Measurements from ENCODE around the gene ADAP1. TPM values are rescaled to one million over a fixed set of nuclear protein-coding genes. Genes with fewer than 3 reads are reported as not detected.
"Not testable (repeated sequence)": the region's sequence is repeated elsewhere in the genome, so short reads cannot be mapped to it uniquely, and the experiment has no call there.

ADAP1 gene
- total RNA-seq, 2 donors from 2014 or later, result 3.8 to 6.5 TPM

DNA sequence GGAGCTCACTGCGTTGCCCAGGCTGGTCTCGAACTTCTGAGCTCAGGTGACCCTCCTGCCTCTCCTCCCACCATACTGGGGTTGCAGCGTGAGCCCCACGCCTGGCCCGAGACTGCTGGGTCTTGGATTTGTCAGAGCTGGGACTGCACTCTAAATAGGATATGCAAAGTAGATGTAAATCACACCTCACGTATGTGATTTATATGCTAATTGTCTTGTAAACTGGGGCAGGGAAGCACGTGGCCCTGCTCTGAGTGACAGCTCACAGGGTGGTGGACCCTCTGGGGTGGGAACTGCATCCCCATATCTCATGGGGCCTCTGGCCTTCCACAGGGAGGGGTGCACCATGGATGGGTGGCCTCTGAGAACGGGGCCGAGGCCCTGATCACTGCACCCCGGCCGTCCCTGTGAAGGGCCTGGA lies 44.0 kb downstream of the ADAP1 start:
- Histone ChIP-seq H3K9me3 (ENCODE audit: control insufficient read depth, low read length) (no peaks in the 10 kb centered on the region), H3K36me3 (ENCODE audit: control insufficient read depth, insufficient read depth, low read length) (no peaks in the 10 kb centered on the region), H3K4me3 (ENCODE audit: low read length) (no peak overlapping the region), H3K27ac (ENCODE audit: low read depth, low read length) (no peak overlapping the region), H3K27me3 (ENCODE audit: control insufficient read depth, insufficient read depth, low read length, poor library complexity, severe bottlenecking) (peaks cover 22% of the 10 kb centered on the region), H3K9ac (ENCODE audit: extremely low read depth, low read length, poor library complexity, severe bottlenecking) (no peak overlapping the region), H3K4me1 (ENCODE audit: control insufficient read depth, insufficient read depth, low read length) (no peaks in the 10 kb centered on the region)
- H3K27me3 Mint-ChIP-seq (ENCODE audit: insufficient read depth), result peaks cover 23% of the 10 kb centered on the region
- no peak overlapping the region for H3K27ac Mint-ChIP-seq
- no peaks in the 10 kb centered on the region for H3K4me1 Mint-ChIP-seq
- H3K4me3 Mint-ChIP-seq, result no peak overlapping the region
- TF ChIP-seq, protein P1, sequence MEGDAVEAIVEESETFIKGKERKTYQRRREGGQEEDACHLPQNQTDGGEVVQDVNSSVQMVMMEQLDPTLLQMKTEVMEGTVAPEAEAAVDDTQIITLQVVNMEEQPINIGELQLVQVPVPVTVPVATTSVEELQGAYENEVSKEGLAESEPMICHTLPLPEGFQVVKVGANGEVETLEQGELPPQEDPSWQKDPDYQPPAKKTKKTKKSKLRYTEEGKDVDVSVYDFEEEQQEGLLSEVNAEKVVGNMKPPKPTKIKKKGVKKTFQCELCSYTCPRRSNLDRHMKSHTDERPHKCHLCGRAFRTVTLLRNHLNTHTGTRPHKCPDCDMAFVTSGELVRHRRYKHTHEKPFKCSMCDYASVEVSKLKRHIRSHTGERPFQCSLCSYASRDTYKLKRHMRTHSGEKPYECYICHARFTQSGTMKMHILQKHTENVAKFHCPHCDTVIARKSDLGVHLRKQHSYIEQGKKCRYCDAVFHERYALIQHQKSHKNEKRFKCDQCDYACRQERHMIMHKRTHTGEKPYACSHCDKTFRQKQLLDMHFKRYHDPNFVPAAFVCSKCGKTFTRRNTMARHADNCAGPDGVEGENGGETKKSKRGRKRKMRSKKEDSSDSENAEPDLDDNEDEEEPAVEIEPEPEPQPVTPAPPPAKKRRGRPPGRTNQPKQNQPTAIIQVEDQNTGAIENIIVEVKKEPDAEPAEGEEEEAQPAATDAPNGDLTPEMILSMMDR (conservative IDR thresholded peaks at IDR 0.05), result no peak
- no peaks in the 10 kb centered on the region for H3K9me3 Mint-ChIP-seq
- 86 to 89% methylated on average over 5 to 11 of the region's 11 CpGs for WGBS, 2 experiments (ENCODE audit: insufficient coverage in 1 of 2, insufficient read length in 1 of 2)
- no peaks in the 10 kb centered on the region for H3K36me3 Mint-ChIP-seq (ENCODE audit: low read depth)
- DNase-seq, result no peak

DNA sequence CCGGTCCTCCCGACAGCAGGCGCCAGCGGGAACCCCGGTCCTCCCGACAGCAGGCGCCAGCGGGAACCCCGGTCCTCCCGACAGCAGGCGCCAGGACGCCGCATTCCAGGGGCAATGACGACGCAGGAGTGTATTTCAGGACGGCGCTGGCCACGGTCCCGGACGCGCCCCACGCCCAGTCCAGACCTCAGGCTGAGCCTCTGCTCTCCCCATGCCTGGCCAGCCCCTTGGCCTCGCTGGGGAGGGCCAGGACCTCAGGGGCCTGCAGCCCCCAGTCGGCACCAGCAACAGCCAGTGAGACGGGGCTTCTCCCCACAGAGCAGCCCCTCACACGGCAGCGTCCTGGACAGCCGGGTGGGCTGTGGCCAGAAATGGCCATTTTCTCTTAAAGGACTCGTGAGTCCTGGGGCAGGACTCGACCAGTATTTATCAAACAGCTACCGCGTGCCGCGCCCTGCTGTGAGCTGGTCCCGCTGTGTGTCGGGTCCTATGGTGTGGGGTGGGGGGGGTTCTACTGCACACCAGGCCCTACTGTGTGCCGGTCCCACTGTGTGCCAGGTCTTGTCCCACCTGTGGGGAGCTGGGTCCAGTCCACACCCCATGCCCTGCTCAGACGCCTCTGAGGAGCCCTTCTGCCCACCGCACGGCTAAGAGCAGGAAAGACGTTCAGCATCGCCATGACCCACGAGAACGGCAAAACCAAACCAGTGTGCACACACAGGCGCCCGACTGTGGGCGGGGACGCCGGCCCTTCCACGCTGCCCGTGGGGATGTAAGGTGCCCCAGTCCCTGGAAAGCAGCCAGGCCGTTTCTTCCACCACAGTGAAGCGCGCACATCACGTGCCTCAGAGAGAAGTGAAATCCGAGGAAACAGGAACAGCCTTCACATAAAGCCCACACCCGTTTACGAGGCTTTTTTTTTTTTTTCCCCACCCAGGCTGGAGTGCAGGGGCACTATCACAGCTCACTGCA lies 44.8 kb downstream of the ADAP1 start:
- H3K27ac Mint-ChIP-seq, result no peak overlapping the region
- TF ChIP-seq, protein P1 (conservative IDR thresholded peaks at IDR 0.05), result no peak
- peak; percentile 69 for DNase-seq
- Histone ChIP-seq H3K4me1 (ENCODE audit: control insufficient read depth, insufficient read depth, low read length) (no peaks in the 10 kb centered on the region), H3K27ac (ENCODE audit: low read depth, low read length) (no peak overlapping the region), H3K4me3 (ENCODE audit: low read length) (no peak overlapping the region), H3K9ac (ENCODE audit: extremely low read depth, low read length, poor library complexity, severe bottlenecking) (no peak overlapping the region), H3K27me3 (ENCODE audit: control insufficient read depth, insufficient read depth, low read length, poor library complexity, severe bottlenecking) (peaks cover 30% of the 10 kb centered on the region), H3K9me3 (ENCODE audit: control insufficient read depth, low read length) (no peaks in the 10 kb centered on the region), H3K36me3 (ENCODE audit: control insufficient read depth, insufficient read depth, low read length) (no peaks in the 10 kb centered on the region)
- H3K9me3 Mint-ChIP-seq, result no peaks in the 10 kb centered on the region
- H3K36me3 Mint-ChIP-seq (ENCODE audit: low read depth), result no peaks in the 10 kb centered on the region
- no peaks in the 10 kb centered on the region for H3K4me1 Mint-ChIP-seq
- WGBS, 2 experiments (ENCODE audit: insufficient coverage in 1 of 2, insufficient read length in 1 of 2), result 67 to 79% methylated on average over 33 to 56 of the region's 58 CpGs
- peaks cover 29% of the 10 kb centered on the region for H3K27me3 Mint-ChIP-seq (ENCODE audit: insufficient read depth)
- no peak overlapping the region for H3K4me3 Mint-ChIP-seq

DNA sequence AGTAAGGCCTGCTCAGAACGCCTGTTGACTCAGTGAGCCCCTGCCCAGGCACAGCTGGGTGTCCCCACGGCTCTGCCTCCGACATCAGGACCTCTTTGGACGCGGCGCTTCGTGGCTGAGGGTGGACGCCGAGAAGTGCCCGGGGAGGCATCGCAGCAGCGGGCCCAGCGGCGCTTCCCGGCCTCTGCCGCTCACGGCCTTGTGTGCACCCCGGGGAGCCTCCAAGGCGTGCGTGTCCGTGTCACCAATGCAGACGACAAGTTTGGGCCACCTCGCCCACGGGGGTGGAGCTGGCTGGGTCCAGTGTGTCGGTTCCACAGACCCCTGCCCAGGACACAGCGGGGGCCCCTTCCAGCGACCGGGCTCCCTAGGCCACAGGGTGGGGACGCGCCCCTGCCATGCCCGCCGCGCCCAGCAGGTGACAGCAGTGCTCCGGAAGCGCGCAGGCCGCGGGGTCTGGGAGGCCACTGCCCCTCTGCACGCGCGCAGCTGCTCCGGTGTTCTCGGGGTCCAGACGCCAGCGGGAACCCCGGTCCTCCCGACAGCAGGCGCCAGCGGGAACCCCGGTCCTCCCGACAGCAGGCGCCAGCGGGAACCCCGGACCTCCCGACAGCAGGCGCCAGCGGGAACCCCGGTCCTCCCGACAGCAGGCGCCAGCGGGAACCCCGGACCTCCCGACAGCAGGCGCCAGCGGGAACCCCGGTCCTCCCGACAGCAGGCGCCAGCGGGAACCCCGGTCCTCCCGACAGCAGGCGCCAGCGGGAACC lies 45.7 kb downstream of the ADAP1 start:
- H3K4me1 Mint-ChIP-seq, result not testable (repeated sequence)
- peaks cover 39% of the 10 kb centered on the region for H3K27me3 ChIP-seq (ENCODE audit: control insufficient read depth, insufficient read depth, low read length, poor library complexity, severe bottlenecking)

More for the DNA sequence above, 45.7 kb downstream of the ADAP1 start:
- H3K4me1 ChIP-seq (ENCODE audit: control insufficient read depth, insufficient read depth, low read length); H3K4me3 ChIP-seq (ENCODE audit: low read length); H3K9me3 ChIP-seq (ENCODE audit: control insufficient read depth, low read length); H3K9me3 Mint-ChIP-seq; H3K36me3 ChIP-seq (ENCODE audit: control insufficient read depth, insufficient read depth, low read length); H3K36me3 Mint-ChIP-seq (ENCODE audit: low read depth); H3K27ac ChIP-seq (ENCODE audit: low read depth, low read length); H3K27ac Mint-ChIP-seq; H3K4me3 Mint-ChIP-seq; H3K9ac ChIP-seq (ENCODE audit: extremely low read depth, low read length, poor library complexity, severe bottlenecking): not testable (repeated sequence)
- TF ChIP-seq, protein P1 (conservative IDR thresholded peaks at IDR 0.05), result peak; percentile 88
- WGBS, 2 experiments (ENCODE audit: insufficient coverage in 1 of 2, insufficient read length in 1 of 2), result 26 to 45% methylated on average over 21 to 49 of the region's 73 CpGs
- peak; percentile 90 for DNase-seq
- peaks cover 34% of the 10 kb centered on the region for H3K27me3 Mint-ChIP-seq (ENCODE audit: insufficient read depth)
